ENCODE results near the gene ZNF462.

ZNF462 gene

GRCh38 chr9:107016383-107016782, 153.4 kb downstream of the ZNF462 start:
- DNase-seq: no peak

DNA sequence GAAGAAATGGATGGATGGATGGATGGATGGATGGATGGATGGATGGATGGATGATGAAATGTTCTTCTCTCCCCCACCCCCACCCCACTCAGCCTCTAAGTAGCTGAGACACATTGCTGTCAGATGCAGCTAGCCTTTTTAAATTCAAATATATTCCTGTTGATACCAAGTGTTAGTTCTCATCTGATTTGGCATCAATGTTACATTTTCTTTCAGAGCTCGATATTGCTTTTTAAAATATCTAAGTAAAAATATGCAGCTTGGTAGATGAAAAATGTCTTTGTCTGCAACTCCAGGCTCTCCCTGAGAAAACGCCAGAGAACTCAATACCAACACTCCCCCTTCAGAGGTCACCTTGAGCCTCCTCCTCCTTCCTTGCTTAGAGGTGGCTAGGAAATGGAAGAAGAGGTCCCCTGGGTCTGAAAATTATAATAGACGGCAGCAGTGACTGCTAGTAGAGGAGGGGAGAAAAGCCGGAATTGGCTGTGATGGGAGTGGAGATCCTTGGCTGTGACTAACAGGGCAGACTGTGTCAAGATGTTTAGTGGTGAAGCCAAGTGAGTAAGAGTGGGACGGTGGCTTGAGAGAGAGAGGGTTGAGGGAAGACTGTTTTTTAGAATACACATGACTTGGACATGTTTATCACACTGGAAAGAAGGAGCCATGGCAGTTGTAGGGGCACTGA, 156.0 kb downstream of the ZNF462 start:
- DNase-seq: no peak

DNA sequence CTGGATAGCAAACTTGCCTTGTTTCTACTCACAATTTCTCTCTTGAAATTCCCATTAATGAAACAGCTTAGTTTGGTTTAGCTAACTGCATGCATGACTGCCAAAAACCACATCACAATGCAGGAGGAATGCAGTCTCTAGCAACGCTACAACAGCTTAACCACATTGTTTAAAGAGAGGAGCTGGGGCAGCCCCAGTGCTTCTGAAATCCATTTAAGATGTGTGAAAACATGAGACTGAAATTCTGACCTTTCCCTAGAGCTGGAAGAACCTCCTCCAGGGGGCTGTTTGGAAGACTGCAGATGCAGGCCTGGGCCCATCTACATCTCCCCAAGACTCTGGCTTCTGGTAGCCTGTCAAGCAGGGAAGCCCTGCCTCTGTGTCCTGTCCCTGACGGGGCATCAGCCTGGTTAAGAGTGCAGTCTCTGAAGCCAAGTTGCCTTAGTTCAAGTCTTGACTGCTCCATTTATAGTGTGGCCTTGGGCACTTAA, 157.1 kb downstream of the ZNF462 start:
- no peak for DNase-seq

DNA sequence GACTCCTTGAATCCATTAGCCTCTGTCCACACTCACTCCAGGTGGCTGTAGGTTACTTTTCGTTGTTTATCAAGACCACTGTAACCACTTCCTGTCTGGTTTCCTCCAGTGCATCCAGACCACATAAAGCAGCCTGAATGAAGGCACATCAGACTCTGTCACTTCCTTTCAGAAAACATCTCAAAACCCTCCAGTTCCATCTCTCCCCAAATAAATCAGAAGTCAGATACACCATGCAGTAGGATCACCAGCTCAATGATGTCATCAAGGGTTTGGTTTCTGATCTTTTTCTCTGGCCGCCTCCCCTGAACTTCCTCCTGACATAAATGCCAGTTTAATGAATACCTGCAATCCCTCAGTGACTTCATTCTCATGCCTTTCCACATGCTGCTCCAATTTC, 161.2 kb downstream of the ZNF462 start:
- no peak for DNase-seq

DNA sequence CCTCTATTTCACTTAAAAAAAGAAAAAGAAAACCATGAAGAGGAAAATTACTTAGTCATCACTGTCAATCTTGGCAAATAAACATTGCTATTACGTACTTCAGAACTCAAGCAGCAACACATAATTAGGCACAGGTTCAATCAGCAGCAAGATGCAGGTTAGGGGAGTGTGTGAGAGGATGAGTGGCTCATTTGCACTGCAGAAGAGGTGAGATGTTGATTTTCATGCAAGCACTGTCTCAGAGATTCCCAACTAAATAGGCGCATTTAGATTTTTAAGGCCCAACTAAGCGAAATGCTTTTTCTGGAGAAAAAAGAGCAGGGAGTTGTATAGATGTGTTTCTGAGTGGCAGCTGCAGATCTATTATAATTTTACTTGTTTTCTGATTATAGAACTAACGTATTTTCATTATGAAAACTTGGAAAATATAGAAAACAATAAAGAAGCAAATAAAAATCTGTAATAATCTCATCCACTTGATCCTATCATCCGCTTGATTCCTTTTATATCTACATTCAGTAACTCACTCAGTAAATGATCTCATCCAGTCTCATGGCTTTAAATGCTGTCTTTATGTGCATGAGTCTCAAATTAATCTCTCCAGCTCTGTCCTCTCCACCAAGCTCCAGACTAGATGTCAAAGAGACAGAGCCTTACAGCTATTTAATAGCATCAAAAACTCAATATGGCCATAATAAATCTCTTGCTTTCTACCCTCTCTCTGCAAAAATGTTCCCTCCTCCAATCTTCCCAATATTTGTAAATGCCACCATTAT, 162.5 kb downstream of the ZNF462 start:
- DNase-seq: no peak

DNA sequence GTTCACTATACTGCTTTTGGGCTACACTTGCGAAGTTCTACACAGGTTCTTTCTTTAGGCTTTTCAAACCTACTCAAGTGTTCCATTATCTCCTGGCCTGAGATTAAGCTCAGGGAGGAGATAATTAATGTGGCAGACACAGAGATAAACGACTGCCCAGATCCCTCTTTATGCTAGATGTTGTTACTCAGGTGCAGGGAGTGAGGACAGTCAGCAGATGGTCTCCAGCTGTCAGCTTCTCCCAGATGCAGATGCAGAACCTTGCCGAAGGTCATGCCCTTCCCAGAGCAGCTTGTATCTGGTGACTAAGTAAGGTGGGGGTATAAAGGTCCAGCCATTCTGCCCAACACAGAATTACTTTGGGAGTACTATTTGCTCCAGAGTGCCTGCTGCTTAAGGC, 166.2 kb downstream of the ZNF462 start:
- no peak for DNase-seq

GRCh38 chr9:107033966-107034365, 171.0 kb downstream of the ZNF462 start:
- DNase-seq: no peak

GRCh38 chr9:107034831-107035230, 171.9 kb downstream of the ZNF462 start:
- DNase-seq: no peak

- no peak for DNase-seq
These were observed 173.4 kb downstream of the ZNF462 start for GRCh38 chr9:107036367-107036766.

GRCh38 chr9:107039542-107039941, 176.6 kb downstream of the ZNF462 start:
- DNase-seq: no peak

GRCh38 chr9:107042606-107043005, 179.6 kb downstream of the ZNF462 start:
- DNase-seq: no peak

- no peak for DNase-seq
These were observed 180.9 kb downstream of the ZNF462 start for GRCh38 chr9:107043886-107044285.

DNA sequence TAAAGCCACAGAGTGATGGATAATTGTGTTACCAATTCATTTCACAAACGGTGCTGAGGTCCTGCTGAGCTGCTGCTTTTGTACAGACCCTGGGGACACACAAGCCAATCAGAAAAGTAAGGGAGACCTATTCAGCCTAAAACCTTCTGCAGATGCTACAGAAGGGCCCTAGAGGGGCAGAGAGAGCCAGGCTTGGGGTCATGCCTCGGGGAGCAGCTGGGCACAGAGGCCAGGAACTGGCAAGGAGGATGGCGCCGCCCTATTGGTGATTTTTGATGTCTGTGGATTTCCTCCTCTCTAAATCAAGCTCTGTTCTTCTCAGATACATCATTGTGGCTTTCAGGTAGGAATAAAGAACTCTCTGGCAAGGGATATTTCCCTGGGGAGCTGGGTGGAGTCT, 181.9 kb downstream of the ZNF462 start:
- no peak for DNase-seq

- no peak for DNase-seq
These were observed 183.7 kb downstream of the ZNF462 start for GRCh38 chr9:107046692-107047091.

- DNase-seq: no peak
These were observed 186.3 kb downstream of the ZNF462 start for GRCh38 chr9:107049046-107049802.

GRCh38 chr9:107049803-107050184, 186.8 kb downstream of the ZNF462 start:
- DNase-seq: no peak

DNA sequence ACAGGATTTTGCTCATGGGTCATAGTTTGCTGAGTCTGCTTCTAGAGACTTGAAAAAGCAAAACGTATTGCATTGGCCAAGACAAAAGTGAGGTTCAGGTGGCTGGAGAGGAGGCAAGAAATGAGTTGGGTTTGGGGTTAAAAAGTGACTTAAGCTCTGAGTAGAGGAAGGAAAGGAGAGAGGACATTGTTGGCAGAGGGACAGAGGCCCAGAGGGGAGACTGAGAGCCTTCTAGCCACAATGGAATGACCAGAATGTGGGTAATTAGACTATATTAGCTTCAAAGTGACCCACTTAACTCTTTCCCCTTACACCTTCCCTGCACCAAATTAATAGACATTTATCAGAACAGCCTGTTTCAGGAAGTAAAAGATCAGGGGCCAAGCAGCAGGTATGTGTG, 188.4 kb downstream of the ZNF462 start:
- no peak for DNase-seq

DNA sequence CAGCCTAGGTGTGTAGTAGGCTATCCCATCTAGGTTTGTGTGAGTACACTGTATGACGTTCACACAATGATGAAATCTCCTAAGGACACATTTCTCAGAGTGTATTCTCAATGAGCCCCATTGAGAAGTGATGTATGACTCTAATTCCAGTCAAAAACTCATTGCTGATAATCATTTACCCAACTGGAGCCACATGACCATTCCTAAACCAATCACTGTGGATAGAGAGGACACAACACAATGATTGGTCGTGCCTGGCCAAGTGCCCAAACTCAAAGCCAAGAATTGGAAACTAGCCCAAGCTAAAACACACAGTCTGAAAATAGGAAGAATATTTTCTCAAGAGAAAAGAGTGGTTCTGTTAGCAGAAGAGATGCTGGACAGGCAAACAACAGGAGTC, 191.2 kb downstream of the ZNF462 start:
- no peak for DNase-seq

DNA sequence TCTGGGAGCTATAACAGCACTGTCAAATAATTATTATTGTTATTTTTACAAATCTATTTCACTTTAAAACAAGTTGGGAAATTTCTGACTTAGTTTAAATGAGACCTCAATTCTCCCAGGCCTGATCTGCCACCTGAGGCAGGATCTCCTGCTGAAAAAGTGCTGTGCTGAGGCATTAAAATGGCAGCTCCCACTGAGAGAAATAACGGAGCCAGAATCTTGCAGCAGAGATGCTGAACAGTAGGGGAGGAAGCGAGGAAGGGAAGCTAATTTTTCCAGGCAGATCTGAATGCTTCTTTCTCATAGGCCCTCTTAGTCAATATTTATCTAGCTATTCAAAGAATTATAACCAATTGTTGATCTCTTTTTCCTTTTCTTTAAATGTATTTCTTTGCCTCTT, 196.3 kb downstream of the ZNF462 start:
- DNase-seq: no peak

DNA sequence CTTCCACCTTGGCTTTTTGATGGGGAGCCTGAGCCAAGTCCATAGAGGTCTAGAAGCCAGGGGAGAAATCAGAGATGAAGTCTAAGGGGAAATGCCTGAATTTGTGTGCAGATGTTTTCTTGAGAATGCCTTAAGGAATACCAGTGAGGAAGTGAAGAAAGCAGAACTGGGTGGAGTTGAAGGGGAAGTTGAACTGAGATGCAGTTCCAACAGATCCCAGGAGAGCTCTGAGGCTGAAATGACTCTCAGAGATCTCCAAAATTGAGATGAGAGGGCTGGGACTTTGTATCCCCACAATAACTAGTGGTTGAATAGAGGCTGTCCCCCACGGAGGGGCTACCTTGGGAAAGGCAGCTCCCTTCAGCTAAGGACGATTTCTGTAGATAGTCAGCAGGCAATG, 197.1 kb downstream of the ZNF462 start:
- no peak for DNase-seq

All from stimulated activated naive CD4-positive, alpha-beta T cell (primary cell).